HEK293 (cell line): Measurements from ENCODE around the gene POLR1G.

Source experiments
- BCL11B ChIP-seq: fragments of 450-650 bp; formaldehyde crosslinking; IDR thresholded peaks from 2 replicates; pipeline ENCODE4 v1.5.1; 2016; ENCODE audit warnings: low read depth, missing biosample characterization, missing genetic modification characterization
- HOXC10 ChIP-seq: sonication (generic); formaldehyde crosslinking; IDR thresholded peaks from 2 replicates; pipeline ENCODE4 v1.8.1; 2023; ENCODE audit warnings: mild to moderate bottlenecking, missing genetic modification reagents
- KLF10 ChIP-seq: fragments of 450-650 bp; IDR thresholded peaks from 2 replicates; pipeline ENCODE4 v1.5.1; 2018; ENCODE audit warnings: missing biosample characterization, mild to moderate bottlenecking, missing genetic modification characterization
- SP7 ChIP-seq: fragments of 450-650 bp; formaldehyde crosslinking; IDR thresholded peaks from 2 replicates; pipeline ENCODE4 v1.5.1; 2016; ENCODE audit warnings: missing biosample characterization, missing genetic modification characterization
- TRIM28 ChIP-seq: IDR thresholded peaks from 2 replicates; pipeline ENCODE4 v1.6.1; 2011; ENCODE audit warnings: low read length, control low read depth, borderline replicate concordance
- ZNF16 ChIP-seq: fragments of 450-650 bp; formaldehyde crosslinking; IDR thresholded peaks from 2 replicates; pipeline ENCODE4 v1.5.1; 2016; ENCODE audit warnings: low read depth, missing biosample characterization, missing genetic modification characterization
- ZNF214 ChIP-seq: fragments of 450-650 bp; formaldehyde crosslinking; IDR thresholded peaks from 2 replicates; pipeline ENCODE4 v1.5.1; 2017; ENCODE audit warnings: missing biosample characterization, mild to moderate bottlenecking, missing genetic modification characterization, borderline replicate concordance
- ZNF391 ChIP-seq: fragments of 450-650 bp; formaldehyde crosslinking; IDR thresholded peaks from 2 replicates; pipeline ENCODE4 v1.5.1; 2016; ENCODE audit warnings: low read depth, missing biosample characterization, missing genetic modification characterization, borderline replicate concordance
- ZNF416 ChIP-seq: fragments of 450-650 bp; formaldehyde crosslinking; IDR thresholded peaks from 2 replicates; pipeline ENCODE4 v1.5.1; 2016; ENCODE audit warnings: missing biosample characterization, missing genetic modification characterization
- ZNF426 ChIP-seq: fragments of 450-650 bp; formaldehyde crosslinking; IDR thresholded peaks from 2 replicates; pipeline ENCODE4 v1.5.1; 2017; ENCODE audit warnings: missing biosample characterization, missing genetic modification characterization, mild to moderate bottlenecking, inconsistent platforms, moderate library complexity
- ZNF433 ChIP-seq: fragments of 450-650 bp; formaldehyde crosslinking; IDR thresholded peaks from 2 replicates; pipeline ENCODE4 v1.5.1; 2016; ENCODE audit warnings: missing biosample characterization, missing genetic modification characterization, low read depth
- TF ChIP-seq, protein P1 (sequence below): fragments of 450-650 bp; formaldehyde crosslinking; IDR thresholded peaks from 2 replicates; pipeline ENCODE4 v1.5.1; 2016; ENCODE audit warnings: missing biosample characterization, missing genetic modification characterization
- TF ChIP-seq, protein P2 (sequence below): sonication (generic); formaldehyde crosslinking; IDR thresholded peaks from 2 replicates; pipeline ENCODE4 v1.8.1; 2022; ENCODE audit warnings: mild to moderate bottlenecking, moderate library complexity, missing genetic modification reagents
- TF ChIP-seq, protein P3 (sequence below): fragments of 450-650 bp; formaldehyde crosslinking; IDR thresholded peaks from 2 replicates; pipeline ENCODE4 v1.5.1; 2017; ENCODE audit warnings: missing biosample characterization, missing genetic modification characterization
- TF ChIP-seq, protein P4 (sequence below): fragments of 450-650 bp; formaldehyde crosslinking; IDR thresholded peaks from 2 replicates; pipeline ENCODE4 v1.5.1; 2016; ENCODE audit warnings: missing biosample characterization, missing genetic modification characterization, low read depth
- TF ChIP-seq, protein P5 (sequence below): fragments of 450-650 bp; formaldehyde crosslinking; IDR thresholded peaks from 2 replicates; pipeline ENCODE4 v1.5.1; 2016; ENCODE audit warnings: missing biosample characterization, missing genetic modification characterization, borderline replicate concordance
- TF ChIP-seq, protein P6 (sequence below): fragments of 450-650 bp; formaldehyde crosslinking; IDR thresholded peaks from 2 replicates; pipeline ENCODE4 v1.5.1; 2016; ENCODE audit warnings: missing biosample characterization, missing genetic modification characterization, borderline replicate concordance
- TF ChIP-seq, protein P7 (sequence below): fragments of 450-650 bp; formaldehyde crosslinking; IDR thresholded peaks from 2 replicates; pipeline ENCODE4 v1.5.1; 2017; ENCODE audit warnings: missing biosample characterization, missing genetic modification characterization

The POLR1G gene

DNA sequence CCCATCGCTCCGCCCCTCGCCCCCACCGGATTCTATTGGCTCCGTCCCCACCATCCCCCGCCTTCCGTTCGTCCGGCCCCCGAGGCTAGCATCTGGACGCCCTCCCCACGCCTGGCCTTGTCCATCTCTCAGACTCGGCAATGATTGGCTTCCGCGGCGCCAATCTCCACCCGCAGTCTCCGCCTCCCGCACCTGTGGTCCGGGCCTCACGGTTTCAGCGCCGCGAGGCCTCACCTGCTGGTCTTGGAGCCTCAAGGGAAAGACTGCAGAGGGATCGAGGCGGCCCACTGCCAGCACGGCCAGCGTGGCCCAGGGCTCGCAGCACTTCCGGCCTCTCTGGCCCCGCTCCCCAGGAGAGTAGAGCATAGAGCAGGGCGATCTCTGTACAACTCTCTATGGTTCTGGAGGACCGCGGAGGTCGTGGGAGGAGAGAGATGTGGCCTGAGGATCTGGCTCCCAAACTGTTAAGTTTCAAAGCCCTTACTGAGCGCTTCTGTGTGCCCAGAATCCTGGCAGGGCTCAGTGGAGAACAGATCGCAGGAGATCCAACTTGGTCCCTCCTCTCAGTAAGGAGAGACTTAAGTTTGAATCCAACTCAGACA, 17.2 kb downstream of the POLR1G start, which contains the start of gene ERCC1 (continued):
- TF ChIP-seq, protein P1, sequence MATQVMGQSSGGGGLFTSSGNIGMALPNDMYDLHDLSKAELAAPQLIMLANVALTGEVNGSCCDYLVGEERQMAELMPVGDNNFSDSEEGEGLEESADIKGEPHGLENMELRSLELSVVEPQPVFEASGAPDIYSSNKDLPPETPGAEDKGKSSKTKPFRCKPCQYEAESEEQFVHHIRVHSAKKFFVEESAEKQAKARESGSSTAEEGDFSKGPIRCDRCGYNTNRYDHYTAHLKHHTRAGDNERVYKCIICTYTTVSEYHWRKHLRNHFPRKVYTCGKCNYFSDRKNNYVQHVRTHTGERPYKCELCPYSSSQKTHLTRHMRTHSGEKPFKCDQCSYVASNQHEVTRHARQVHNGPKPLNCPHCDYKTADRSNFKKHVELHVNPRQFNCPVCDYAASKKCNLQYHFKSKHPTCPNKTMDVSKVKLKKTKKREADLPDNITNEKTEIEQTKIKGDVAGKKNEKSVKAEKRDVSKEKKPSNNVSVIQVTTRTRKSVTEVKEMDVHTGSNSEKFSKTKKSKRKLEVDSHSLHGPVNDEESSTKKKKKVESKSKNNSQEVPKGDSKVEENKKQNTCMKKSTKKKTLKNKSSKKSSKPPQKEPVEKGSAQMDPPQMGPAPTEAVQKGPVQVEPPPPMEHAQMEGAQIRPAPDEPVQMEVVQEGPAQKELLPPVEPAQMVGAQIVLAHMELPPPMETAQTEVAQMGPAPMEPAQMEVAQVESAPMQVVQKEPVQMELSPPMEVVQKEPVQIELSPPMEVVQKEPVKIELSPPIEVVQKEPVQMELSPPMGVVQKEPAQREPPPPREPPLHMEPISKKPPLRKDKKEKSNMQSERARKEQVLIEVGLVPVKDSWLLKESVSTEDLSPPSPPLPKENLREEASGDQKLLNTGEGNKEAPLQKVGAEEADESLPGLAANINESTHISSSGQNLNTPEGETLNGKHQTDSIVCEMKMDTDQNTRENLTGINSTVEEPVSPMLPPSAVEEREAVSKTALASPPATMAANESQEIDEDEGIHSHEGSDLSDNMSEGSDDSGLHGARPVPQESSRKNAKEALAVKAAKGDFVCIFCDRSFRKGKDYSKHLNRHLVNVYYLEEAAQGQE (tag by site-specific recombination): no peak; the same call in 1 of the 2 replicates
- TF ChIP-seq ZNF416 (no peak), ZNF433 (tag by site-specific recombination) (no peak), ZNF16 (no peak), ZNF391 (tag by site-specific recombination) (no peak; the same call in 1 of the 2 replicates), BCL11B (tag by site-specific recombination) (peak; percentile 84), ZNF426 (tag by site-specific recombination) (no peak), KLF10 (tag by site-specific recombination) (peak; percentile 77; the same call in 1 of the 2 replicates), SP7 (tag by site-specific recombination) (peak; percentile 84), ZNF214 (tag by site-specific recombination) (no peak), TRIM28 (no peak), HOXC10 (CRISPR knock-in tag) (no peak)
- TF ChIP-seq, protein P2, sequence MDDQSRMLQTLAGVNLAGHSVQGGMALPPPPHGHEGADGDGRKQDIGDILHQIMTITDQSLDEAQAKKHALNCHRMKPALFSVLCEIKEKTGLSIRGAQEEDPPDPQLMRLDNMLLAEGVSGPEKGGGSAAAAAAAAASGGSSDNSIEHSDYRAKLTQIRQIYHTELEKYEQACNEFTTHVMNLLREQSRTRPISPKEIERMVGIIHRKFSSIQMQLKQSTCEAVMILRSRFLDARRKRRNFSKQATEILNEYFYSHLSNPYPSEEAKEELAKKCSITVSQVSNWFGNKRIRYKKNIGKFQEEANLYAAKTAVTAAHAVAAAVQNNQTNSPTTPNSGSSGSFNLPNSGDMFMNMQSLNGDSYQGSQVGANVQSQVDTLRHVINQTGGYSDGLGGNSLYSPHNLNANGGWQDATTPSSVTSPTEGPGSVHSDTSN (CRISPR knock-in tag): peak; percentile 92
- TF ChIP-seq, protein P3, sequence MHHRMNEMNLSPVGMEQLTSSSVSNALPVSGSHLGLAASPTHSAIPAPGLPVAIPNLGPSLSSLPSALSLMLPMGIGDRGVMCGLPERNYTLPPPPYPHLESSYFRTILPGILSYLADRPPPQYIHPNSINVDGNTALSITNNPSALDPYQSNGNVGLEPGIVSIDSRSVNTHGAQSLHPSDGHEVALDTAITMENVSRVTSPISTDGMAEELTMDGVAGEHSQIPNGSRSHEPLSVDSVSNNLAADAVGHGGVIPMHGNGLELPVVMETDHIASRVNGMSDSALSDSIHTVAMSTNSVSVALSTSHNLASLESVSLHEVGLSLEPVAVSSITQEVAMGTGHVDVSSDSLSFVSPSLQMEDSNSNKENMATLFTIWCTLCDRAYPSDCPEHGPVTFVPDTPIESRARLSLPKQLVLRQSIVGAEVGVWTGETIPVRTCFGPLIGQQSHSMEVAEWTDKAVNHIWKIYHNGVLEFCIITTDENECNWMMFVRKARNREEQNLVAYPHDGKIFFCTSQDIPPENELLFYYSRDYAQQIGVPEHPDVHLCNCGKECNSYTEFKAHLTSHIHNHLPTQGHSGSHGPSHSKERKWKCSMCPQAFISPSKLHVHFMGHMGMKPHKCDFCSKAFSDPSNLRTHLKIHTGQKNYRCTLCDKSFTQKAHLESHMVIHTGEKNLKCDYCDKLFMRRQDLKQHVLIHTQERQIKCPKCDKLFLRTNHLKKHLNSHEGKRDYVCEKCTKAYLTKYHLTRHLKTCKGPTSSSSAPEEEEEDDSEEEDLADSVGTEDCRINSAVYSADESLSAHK (tag by site-specific recombination): no peak
- TF ChIP-seq, protein P4, sequence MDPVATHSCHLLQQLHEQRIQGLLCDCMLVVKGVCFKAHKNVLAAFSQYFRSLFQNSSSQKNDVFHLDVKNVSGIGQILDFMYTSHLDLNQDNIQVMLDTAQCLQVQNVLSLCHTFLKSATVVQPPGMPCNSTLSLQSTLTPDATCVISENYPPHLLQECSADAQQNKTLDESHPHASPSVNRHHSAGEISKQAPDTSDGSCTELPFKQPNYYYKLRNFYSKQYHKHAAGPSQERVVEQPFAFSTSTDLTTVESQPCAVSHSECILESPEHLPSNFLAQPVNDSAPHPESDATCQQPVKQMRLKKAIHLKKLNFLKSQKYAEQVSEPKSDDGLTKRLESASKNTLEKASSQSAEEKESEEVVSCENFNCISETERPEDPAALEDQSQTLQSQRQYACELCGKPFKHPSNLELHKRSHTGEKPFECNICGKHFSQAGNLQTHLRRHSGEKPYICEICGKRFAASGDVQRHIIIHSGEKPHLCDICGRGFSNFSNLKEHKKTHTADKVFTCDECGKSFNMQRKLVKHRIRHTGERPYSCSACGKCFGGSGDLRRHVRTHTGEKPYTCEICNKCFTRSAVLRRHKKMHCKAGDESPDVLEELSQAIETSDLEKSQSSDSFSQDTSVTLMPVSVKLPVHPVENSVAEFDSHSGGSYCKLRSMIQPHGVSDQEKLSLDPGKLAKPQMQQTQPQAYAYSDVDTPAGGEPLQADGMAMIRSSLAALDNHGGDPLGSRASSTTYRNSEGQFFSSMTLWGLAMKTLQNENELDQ (tag by site-specific recombination): no peak
- TF ChIP-seq, protein P5, sequence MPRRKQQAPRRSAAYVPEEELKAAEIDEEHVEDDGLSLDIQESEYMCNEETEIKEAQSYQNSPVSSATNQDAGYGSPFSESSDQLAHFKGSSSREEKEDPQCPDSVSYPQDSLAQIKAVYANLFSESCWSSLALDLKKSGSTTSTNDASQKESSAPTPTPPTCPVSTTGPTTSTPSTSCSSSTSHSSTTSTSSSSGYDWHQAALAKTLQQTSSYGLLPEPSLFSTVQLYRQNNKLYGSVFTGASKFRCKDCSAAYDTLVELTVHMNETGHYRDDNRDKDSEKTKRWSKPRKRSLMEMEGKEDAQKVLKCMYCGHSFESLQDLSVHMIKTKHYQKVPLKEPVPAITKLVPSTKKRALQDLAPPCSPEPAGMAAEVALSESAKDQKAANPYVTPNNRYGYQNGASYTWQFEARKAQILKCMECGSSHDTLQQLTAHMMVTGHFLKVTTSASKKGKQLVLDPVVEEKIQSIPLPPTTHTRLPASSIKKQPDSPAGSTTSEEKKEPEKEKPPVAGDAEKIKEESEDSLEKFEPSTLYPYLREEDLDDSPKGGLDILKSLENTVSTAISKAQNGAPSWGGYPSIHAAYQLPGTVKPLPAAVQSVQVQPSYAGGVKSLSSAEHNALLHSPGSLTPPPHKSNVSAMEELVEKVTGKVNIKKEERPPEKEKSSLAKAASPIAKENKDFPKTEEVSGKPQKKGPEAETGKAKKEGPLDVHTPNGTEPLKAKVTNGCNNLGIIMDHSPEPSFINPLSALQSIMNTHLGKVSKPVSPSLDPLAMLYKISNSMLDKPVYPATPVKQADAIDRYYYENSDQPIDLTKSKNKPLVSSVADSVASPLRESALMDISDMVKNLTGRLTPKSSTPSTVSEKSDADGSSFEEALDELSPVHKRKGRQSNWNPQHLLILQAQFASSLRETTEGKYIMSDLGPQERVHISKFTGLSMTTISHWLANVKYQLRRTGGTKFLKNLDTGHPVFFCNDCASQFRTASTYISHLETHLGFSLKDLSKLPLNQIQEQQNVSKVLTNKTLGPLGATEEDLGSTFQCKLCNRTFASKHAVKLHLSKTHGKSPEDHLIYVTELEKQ (tag by site-specific recombination): peak; percentile 22; the same call in 1 of the 2 replicates
- TF ChIP-seq, protein P6, sequence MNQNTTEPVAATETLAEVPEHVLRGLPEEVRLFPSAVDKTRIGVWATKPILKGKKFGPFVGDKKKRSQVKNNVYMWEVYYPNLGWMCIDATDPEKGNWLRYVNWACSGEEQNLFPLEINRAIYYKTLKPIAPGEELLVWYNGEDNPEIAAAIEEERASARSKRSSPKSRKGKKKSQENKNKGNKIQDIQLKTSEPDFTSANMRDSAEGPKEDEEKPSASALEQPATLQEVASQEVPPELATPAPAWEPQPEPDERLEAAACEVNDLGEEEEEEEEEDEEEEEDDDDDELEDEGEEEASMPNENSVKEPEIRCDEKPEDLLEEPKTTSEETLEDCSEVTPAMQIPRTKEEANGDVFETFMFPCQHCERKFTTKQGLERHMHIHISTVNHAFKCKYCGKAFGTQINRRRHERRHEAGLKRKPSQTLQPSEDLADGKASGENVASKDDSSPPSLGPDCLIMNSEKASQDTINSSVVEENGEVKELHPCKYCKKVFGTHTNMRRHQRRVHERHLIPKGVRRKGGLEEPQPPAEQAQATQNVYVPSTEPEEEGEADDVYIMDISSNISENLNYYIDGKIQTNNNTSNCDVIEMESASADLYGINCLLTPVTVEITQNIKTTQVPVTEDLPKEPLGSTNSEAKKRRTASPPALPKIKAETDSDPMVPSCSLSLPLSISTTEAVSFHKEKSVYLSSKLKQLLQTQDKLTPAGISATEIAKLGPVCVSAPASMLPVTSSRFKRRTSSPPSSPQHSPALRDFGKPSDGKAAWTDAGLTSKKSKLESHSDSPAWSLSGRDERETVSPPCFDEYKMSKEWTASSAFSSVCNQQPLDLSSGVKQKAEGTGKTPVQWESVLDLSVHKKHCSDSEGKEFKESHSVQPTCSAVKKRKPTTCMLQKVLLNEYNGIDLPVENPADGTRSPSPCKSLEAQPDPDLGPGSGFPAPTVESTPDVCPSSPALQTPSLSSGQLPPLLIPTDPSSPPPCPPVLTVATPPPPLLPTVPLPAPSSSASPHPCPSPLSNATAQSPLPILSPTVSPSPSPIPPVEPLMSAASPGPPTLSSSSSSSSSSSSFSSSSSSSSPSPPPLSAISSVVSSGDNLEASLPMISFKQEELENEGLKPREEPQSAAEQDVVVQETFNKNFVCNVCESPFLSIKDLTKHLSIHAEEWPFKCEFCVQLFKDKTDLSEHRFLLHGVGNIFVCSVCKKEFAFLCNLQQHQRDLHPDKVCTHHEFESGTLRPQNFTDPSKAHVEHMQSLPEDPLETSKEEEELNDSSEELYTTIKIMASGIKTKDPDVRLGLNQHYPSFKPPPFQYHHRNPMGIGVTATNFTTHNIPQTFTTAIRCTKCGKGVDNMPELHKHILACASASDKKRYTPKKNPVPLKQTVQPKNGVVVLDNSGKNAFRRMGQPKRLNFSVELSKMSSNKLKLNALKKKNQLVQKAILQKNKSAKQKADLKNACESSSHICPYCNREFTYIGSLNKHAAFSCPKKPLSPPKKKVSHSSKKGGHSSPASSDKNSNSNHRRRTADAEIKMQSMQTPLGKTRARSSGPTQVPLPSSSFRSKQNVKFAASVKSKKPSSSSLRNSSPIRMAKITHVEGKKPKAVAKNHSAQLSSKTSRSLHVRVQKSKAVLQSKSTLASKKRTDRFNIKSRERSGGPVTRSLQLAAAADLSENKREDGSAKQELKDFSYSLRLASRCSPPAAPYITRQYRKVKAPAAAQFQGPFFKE (tag by site-specific recombination): no peak
- TF ChIP-seq, protein P7, sequence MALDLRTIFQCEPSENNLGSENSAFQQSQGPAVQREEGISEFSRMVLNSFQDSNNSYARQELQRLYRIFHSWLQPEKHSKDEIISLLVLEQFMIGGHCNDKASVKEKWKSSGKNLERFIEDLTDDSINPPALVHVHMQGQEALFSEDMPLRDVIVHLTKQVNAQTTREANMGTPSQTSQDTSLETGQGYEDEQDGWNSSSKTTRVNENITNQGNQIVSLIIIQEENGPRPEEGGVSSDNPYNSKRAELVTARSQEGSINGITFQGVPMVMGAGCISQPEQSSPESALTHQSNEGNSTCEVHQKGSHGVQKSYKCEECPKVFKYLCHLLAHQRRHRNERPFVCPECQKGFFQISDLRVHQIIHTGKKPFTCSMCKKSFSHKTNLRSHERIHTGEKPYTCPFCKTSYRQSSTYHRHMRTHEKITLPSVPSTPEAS (tag by site-specific recombination): no peak
